OCI-LY3 (cell line): ENCODE results near the gene SPATA46.

Experiments
- H2AFZ ChIP-seq: fragments of 200-600, 300-600 bp; shearing (Covaris generic); 2 replicates; pipeline ENCODE4 v1.6.0; 2014; ENCODE audit warnings: antibody characterized with exemption, low read depth, low read length
- H3K27ac ChIP-seq: fragments of 200-600, 300-600 bp; sonication (generic); 2 replicates; pipeline ENCODE4 v1.5.1; 2014; ENCODE audit warnings: mild to moderate bottlenecking, low read length, moderate library complexity, mixed read lengths
- H3K27me3 ChIP-seq: fragments of 200-600, 300-600 bp; sonication (generic); 2 replicates; pipeline ENCODE4 v1.6.1; 2014; ENCODE audit warnings: low read depth, low read length, mixed read lengths
- H3K36me3 ChIP-seq: fragments of 200-600, 300-600 bp; sonication (generic); replicated peaks from 2 replicates; pipeline ENCODE3; 2014; ENCODE audit warnings: low read depth, low read length, mixed read lengths
- H3K4me1 ChIP-seq: fragments of 300-600, 200-600 bp; sonication (generic); 2 replicates; pipeline ENCODE4 v1.6.1; 2014; ENCODE audit warnings: low read length, mixed read lengths
- H3K4me2 ChIP-seq: fragments of 200-600, 300-600 bp; sonication (generic); 2 replicates; pipeline ENCODE4 v1.6.1; 2014; ENCODE audit warnings: low read length, mixed read lengths
- H3K4me3 ChIP-seq: fragments of 300-600, 200-600 bp; sonication (generic); 2 replicates; pipeline ENCODE4 v1.5.1; 2014; ENCODE audit warnings: antibody characterized with exemption, mild to moderate bottlenecking, low read length, moderate library complexity
- H3K79me2 ChIP-seq: fragments of 300-600, 200-600 bp; shearing (Covaris generic); 2 replicates; pipeline ENCODE4 v1.6.1; 2014; ENCODE audit warnings: mild to moderate bottlenecking, low read length, mixed read lengths
- H3K9ac ChIP-seq: fragments of 300-600, 200-600 bp; shearing (Covaris generic); 2 replicates; pipeline ENCODE4 v1.6.0; 2014; ENCODE audit warnings: mild to moderate bottlenecking, low read length, moderate library complexity
- H3K9me3 ChIP-seq: fragments of 200-600, 300-600 bp; shearing (Covaris generic); 2 replicates; pipeline ENCODE4 v1.6.1; 2014; ENCODE audit warnings: low read length, mixed read lengths; ENCODE audit not compliant: insufficient read depth
- H4K20me1 ChIP-seq: fragments of 200-600, 300-600 bp; sonication (generic); 2 replicates; pipeline ENCODE4 v1.6.1; 2016; ENCODE audit warnings: low read length, mixed read lengths; ENCODE audit not compliant: insufficient read depth
- EZH2phosphoT487 ChIP-seq: fragments of 200-600 bp; shearing (Covaris generic); IDR thresholded peaks from 2 replicates; pipeline ENCODE4 v1.6.1; 2018; ENCODE audit warnings: antibody characterized with exemption, mixed run types, low read depth
- TF ChIP-seq, protein P1 (sequence below): fragments of 200-600, 300-600 bp; sonication (generic); IDR thresholded peaks from 2 replicates; pipeline ENCODE4 v1.5.1; 2014; ENCODE audit warnings: antibody characterized with exemption, low read length, low read depth

Gene SPATA46

DNA sequence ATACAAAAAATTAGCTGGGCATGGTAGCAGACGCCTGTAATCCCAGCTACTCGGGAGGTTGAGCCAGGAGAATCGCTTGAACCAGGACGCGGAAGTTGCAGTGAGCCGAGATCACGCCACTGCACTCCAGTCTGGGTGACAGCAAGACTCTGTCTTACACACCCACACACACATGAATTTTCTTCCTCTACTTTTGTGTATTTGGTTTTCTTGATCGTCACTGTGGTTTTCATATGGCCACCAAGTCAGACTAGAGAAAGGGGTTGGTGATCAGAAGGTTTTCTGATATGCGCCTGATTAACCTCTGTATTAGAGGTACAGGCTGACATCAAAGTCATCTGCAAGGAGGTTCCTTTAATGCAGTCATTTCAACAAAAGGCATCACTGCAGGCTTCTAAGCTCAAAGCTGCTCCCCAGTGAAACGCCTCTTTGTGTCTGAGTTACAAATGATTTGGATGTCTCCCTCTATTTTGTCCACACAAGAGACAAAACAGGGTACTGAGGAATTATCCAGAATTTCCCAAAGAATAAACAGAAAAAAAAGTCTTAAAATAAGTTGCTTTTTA, 24.2 kb upstream of the SPATA46 start:
- Histone ChIP-seq H3K79me2 (no peaks in the 10 kb centered on the region), H4K20me1 (no peaks in the 10 kb centered on the region), H2AFZ (no peak overlapping the region), H3K9me3 (no peaks in the 10 kb centered on the region), H3K9ac (no peak overlapping the region), H3K27ac (no peak overlapping the region), H3K4me1 (no peaks in the 10 kb centered on the region), H3K4me3 (no peak overlapping the region), H3K4me2 (no peak overlapping the region), H3K36me3 (no peaks in the 10 kb centered on the region), H3K27me3 (peaks cover 38% of the 10 kb centered on the region)
- no peak for TF ChIP-seq EZH2phosphoT487
- TF ChIP-seq, protein P1, sequence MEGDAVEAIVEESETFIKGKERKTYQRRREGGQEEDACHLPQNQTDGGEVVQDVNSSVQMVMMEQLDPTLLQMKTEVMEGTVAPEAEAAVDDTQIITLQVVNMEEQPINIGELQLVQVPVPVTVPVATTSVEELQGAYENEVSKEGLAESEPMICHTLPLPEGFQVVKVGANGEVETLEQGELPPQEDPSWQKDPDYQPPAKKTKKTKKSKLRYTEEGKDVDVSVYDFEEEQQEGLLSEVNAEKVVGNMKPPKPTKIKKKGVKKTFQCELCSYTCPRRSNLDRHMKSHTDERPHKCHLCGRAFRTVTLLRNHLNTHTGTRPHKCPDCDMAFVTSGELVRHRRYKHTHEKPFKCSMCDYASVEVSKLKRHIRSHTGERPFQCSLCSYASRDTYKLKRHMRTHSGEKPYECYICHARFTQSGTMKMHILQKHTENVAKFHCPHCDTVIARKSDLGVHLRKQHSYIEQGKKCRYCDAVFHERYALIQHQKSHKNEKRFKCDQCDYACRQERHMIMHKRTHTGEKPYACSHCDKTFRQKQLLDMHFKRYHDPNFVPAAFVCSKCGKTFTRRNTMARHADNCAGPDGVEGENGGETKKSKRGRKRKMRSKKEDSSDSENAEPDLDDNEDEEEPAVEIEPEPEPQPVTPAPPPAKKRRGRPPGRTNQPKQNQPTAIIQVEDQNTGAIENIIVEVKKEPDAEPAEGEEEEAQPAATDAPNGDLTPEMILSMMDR, result no peak

- Histone ChIP-seq H3K36me3 (no peaks in the 10 kb centered on the region), H3K4me2 (no peak overlapping the region), H3K4me1 (no peaks in the 10 kb centered on the region), H2AFZ (no peak overlapping the region), H4K20me1 (no peaks in the 10 kb centered on the region), H3K4me3 (no peak overlapping the region), H3K9me3 (no peaks in the 10 kb centered on the region), H3K9ac (no peak overlapping the region), H3K27ac (no peak overlapping the region), H3K27me3 (peaks cover 48% of the 10 kb centered on the region), H3K79me2 (no peaks in the 10 kb centered on the region)
- TF ChIP-seq, protein P1, result no peak
- no peak for TF ChIP-seq EZH2phosphoT487
Observed at GRCh38 chr1:162398999-162399580, 22.4 kb upstream of the SPATA46 start.

DNA sequence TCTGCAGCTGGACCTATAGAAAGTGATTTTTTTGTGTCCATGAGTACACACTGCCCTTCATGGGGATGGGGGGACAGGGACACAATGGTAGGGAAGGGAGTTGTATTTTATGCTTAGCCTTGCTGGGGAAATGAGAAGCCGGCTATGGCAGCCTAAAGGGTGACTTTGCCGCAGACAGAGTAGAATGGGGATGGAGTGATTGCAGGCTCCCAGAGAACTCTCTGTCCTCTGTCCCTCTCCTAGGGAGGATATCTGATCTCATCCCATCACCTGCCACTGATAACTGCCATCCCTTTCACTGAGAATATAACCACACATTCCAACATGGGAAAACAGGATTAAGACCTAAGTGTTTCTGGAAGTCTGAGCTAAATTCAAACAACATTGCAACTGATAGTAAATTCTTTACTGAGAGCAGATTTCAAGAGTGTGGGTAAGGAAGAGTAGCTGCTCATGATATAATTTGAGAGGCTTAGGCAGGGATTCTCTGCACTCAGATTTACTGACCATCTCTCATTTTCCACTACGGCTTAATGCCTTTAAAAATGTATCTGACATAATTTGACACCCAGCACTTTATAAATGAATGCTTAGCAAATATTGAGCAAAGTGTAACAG, 21.4 kb upstream of the SPATA46 start:
- H3K36me3 ChIP-seq, result no peaks in the 10 kb centered on the region
- H3K27me3 ChIP-seq, result peaks cover 48% of the 10 kb centered on the region
- H3K9me3 ChIP-seq, result no peaks in the 10 kb centered on the region
- H3K9ac ChIP-seq, result no peak overlapping the region
- no peaks in the 10 kb centered on the region for H3K79me2 ChIP-seq
- H3K4me1 ChIP-seq, result no peaks in the 10 kb centered on the region
- H3K4me2 ChIP-seq, result no peak overlapping the region
- H3K27ac ChIP-seq, result no peak overlapping the region
- H4K20me1 ChIP-seq, result no peaks in the 10 kb centered on the region
- H3K4me3 ChIP-seq, result no peak overlapping the region
- H2AFZ ChIP-seq, result no peak overlapping the region
- no peak for TF ChIP-seq EZH2phosphoT487
- TF ChIP-seq, protein P1, result no peak

DNA sequence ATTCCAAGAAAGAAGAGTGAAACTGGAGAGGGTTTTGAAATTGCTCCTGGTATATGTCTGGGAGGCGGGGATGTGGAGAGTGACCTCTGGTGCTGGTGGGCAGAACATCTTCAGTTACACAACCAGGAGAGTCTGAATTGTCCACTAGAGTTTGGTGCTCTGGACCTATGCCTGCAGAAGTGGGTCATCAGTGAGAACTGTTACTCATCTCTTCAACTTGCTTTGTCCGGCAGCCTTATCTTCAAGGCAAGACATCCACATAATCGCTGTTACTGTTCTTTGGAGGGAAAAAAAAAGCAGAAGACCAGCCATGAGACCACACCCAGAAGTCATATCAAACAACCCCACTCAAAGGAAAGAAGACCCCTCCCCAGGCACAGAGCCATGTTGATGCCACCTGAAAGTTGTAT, 20.4 kb upstream of the SPATA46 start:
- H3K79me2 ChIP-seq, result no peaks in the 10 kb centered on the region
- no peaks in the 10 kb centered on the region for H4K20me1 ChIP-seq
- no peak for TF ChIP-seq EZH2phosphoT487
- TF ChIP-seq, protein P1, result no peak; the same call in 1 of the 2 replicates
- no peak overlapping the region for H3K4me2 ChIP-seq
- H3K27ac ChIP-seq, result no peak overlapping the region
- H3K9ac ChIP-seq, result no peak overlapping the region
- H3K36me3 ChIP-seq, result no peaks in the 10 kb centered on the region
- H3K4me3 ChIP-seq, result no peak overlapping the region
- no peaks in the 10 kb centered on the region for H3K9me3 ChIP-seq
- H3K4me1 ChIP-seq, result no peaks in the 10 kb centered on the region
- peaks cover 48% of the 10 kb centered on the region for H3K27me3 ChIP-seq
- H2AFZ ChIP-seq, result no peak overlapping the region
